GM18505 (cell line): ENCODE measurements around the gene GSTT2B.
A peak's percentile ranks its signal among the peaks of the same experiment; 100 is the strongest.
"Not testable (repeated sequence)": the region's sequence is repeated elsewhere in the genome, so short reads cannot be mapped to it uniquely, and the experiment has no call there.

Source experiments
- ATAC-seq: cut with Tn5 transposase; IDR thresholded peaks from one replicate; pipeline ENCODE4 v1.9.1; 2021; ENCODE audit not compliant: unreplicated experiment
- POLR2A ChIP-seq: IDR thresholded peaks from 4 replicates; pipeline ENCODE4 v1.6.1; 2011; ENCODE audit warnings: borderline replicate concordance; ENCODE audit not compliant: insufficient read depth, insufficient read length; ENCODE audit errors: extremely low read depth

Gene GSTT2B

GRCh38 chr22:23970201-23970641 is 9.2 kb upstream of the GSTT2B start:
- TF ChIP-seq POLR2A, result no peak
- no peak for ATAC-seq

GRCh38 chr22:23969071-23969470 is 8.1 kb upstream of the GSTT2B start:
- no peak for ATAC-seq
- TF ChIP-seq POLR2A, result no peak

- peak; percentile 86 for ATAC-seq
These were observed 5.6 kb upstream of the GSTT2B start, which contains the start of gene DDTL for GRCh38 chr22:23966568-23966967. Gene DDTL (plus strand): TSS chr22:23966888. CDS start chr22:23966915, 27 bp downstream.

GRCh38 chr22:23966094-23966493 is 5.1 kb upstream of the GSTT2B start:
- peak; percentile 22 for ATAC-seq

- ATAC-seq, result not testable (repeated sequence)
These were observed 4.6 kb downstream of the GSTT2B start for GRCh38 chr22:23956301-23956900.

- ATAC-seq, result not testable (repeated sequence)
These were observed 5.1 kb downstream of the GSTT2B start for GRCh38 chr22:23955886-23956285.

- not testable (repeated sequence) for ATAC-seq
These were observed 6.0 kb downstream of the GSTT2B start for GRCh38 chr22:23954991-23955305.

- not testable (repeated sequence) for ATAC-seq
These were observed 6.6 kb downstream of the GSTT2B start for GRCh38 chr22:23954193-23954990.

- not testable (repeated sequence) for ATAC-seq
These were observed 7.5 kb downstream of the GSTT2B start for GRCh38 chr22:23953485-23953884.

GRCh38 chr22:23952794-23953405 is 8.1 kb downstream of the GSTT2B start:
- ATAC-seq, result not testable (repeated sequence)

GRCh38 chr22:23951383-23951782 is 9.6 kb downstream of the GSTT2B start:
- ATAC-seq, result not testable (repeated sequence)

GRCh38 chr22:23949764-23950163 is 11.2 kb downstream of the GSTT2B start:
- not testable (repeated sequence) for ATAC-seq

GRCh38 chr22:23947391-23947790 is 13.6 kb downstream of the GSTT2B start:
- ATAC-seq, result not testable (repeated sequence)

- not testable (repeated sequence) for ATAC-seq
These were observed 20.8 kb downstream of the GSTT2B start for GRCh38 chr22:23940166-23940565.

GRCh38 chr22:23939017-23939357 is 22.0 kb downstream of the GSTT2B start:
- TF ChIP-seq POLR2A, result no peak
- no peak for ATAC-seq

- no peak for ATAC-seq
- TF ChIP-seq POLR2A, result no peak
These were observed 22.5 kb downstream of the GSTT2B start for GRCh38 chr22:23938328-23939016.
